ENCODE measurements around the gene RNFT2. TPM values are rescaled to one million over a fixed set of nuclear protein-coding genes. Genes with fewer than 3 reads are reported as not detected.

RNFT2 gene
- polyA plus RNA-seq, 1 donor (not counting 4 experiments of a cell fraction or from before 2014, with no cell fraction given) = 0.96 TPM

DNA sequence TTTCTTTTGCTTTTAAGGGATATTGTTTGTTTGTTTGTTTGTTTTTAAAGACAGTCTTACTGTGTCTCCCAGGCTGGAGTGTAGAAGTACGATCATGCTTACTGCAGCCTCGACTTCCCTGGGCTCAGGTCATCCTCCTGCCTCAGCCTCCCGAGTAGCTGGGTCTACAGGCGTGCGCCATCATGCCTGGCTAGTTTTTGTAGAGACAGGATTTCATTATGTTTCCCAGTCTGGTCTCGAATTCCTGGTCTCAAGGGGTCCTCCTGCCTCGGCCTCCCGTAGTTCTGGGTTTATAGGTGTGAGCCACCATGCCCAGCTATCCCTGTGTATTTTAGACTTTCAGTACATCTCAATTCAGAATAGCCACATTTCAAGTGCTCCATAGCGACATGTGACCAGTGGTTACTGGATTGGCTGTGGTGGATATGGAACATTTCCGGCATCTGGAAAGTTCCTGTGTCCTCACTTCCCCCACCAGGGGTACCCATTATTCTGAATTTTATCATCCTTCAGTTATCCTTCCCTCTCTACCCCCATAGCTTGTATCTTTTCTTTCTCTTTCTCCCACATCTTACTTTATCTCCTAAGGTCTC lies 82.0 kb downstream of the RNFT2 start:
- Histone ChIP-seq H3K4me3 (ENCODE audit: control insufficient read depth in 2 of 3, extremely low read depth in 1 of 3, insufficient read depth in 2 of 3, low read depth in 1 of 3, low read length in 3 of 3) (no peak overlapping the region), H3K36me3 (ENCODE audit: control insufficient read depth in 2 of 2, extremely low read depth in 1 of 2, insufficient read depth in 2 of 2, low read length in 2 of 2) (no peaks in the 10 kb centered on the region), H3K27me3 (ENCODE audit: control insufficient read depth, extremely low read depth, insufficient read depth, low read length) (peaks cover 10% of the 10 kb centered on the region), H3K9me3 (ENCODE audit: control insufficient read depth, low read depth, low read length) (no peaks in the 10 kb centered on the region), H3K4me1 (ENCODE audit: control insufficient read depth, extremely low read depth, insufficient read depth, low read length) (peaks cover 6% of the 10 kb centered on the region), H3K9me1 (ENCODE audit: control insufficient read depth, extremely low read depth, insufficient read depth, low read length) (no peaks in the 10 kb centered on the region), H4K20me1 (ENCODE audit: control insufficient read depth, extremely low read depth, insufficient read depth, low read length) (no peaks in the 10 kb centered on the region), H3K27ac (ENCODE audit: control insufficient read depth, insufficient read depth, low read length) (no peak overlapping the region), H3K4me2 (ENCODE audit: control insufficient read depth, extremely low read depth, insufficient read depth, low read depth, low read length) (no peak overlapping the region), H3K9ac (ENCODE audit: control insufficient read depth, extremely low read depth, insufficient read depth, low read length) (no peak overlapping the region), H2AFZ (ENCODE audit: control insufficient read depth, low read length) (no peak overlapping the region), H3K79me2 (ENCODE audit: control insufficient read depth, insufficient read depth, low read length) (no peaks in the 10 kb centered on the region)
- dilution Hi-C loops (cut with MboI; ENCODE audit: extremely low pct_ligation_motif_present, low sequenced_read_pairs) = no loop called here
- TF ChIP-seq, protein P1, sequence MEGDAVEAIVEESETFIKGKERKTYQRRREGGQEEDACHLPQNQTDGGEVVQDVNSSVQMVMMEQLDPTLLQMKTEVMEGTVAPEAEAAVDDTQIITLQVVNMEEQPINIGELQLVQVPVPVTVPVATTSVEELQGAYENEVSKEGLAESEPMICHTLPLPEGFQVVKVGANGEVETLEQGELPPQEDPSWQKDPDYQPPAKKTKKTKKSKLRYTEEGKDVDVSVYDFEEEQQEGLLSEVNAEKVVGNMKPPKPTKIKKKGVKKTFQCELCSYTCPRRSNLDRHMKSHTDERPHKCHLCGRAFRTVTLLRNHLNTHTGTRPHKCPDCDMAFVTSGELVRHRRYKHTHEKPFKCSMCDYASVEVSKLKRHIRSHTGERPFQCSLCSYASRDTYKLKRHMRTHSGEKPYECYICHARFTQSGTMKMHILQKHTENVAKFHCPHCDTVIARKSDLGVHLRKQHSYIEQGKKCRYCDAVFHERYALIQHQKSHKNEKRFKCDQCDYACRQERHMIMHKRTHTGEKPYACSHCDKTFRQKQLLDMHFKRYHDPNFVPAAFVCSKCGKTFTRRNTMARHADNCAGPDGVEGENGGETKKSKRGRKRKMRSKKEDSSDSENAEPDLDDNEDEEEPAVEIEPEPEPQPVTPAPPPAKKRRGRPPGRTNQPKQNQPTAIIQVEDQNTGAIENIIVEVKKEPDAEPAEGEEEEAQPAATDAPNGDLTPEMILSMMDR (optimal IDR thresholded peaks at IDR 0.05 in 1 of 3, IDR thresholded peaks at IDR 0.05 in 1 of 3, conservative IDR thresholded peaks at IDR 0.05 in 1 of 3; ENCODE audit: extremely low read depth in 1 of 3, insufficient read depth in 2 of 3, low read length in 3 of 3) = no peak
- no peak for TF ChIP-seq EZH2 (IDR thresholded peaks at IDR 0.05; ENCODE audit: low read length)
- DNase-seq (ENCODE audit: low read depth, low spot score) (no peak), FAIRE-seq (peak; percentile 34)

DNA sequence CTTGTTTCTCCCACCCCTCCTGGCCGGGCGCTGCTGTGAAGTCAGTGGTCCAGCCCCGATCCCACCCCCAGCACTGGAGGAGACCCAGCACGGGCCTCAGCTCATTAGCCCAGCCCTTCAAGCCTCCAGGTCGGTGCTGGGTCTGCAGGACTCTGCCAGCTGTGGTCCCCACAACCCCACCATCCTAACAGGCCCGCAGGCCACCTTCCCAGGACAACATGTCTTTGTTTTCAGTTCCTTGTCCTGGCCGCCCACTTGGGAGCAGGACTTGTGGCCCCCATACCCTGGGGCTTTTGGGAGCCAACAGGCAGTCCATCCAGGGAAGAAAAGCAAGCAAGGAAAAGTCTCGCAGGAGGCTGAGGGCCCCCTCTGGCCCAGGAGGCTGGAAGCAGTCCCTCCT lies 83.2 kb downstream of the RNFT2 start:
- H3K4me1 ChIP-seq (ENCODE audit: control insufficient read depth, extremely low read depth, insufficient read depth, low read length) = peaks cover 6% of the 10 kb centered on the region
- no peak for DNase-seq (ENCODE audit: low read depth, low spot score)
- no peak overlapping the region for H3K4me3 ChIP-seq (ENCODE audit: control insufficient read depth in 2 of 3, extremely low read depth in 1 of 3, insufficient read depth in 2 of 3, low read depth in 1 of 3, low read length in 3 of 3)
- no peaks in the 10 kb centered on the region for H4K20me1 ChIP-seq (ENCODE audit: control insufficient read depth, extremely low read depth, insufficient read depth, low read length)
- no peak for TF ChIP-seq EZH2 (IDR thresholded peaks at IDR 0.05; ENCODE audit: low read length)
- TF ChIP-seq, protein P1 (optimal IDR thresholded peaks at IDR 0.05 in 1 of 3, IDR thresholded peaks at IDR 0.05 in 1 of 3, conservative IDR thresholded peaks at IDR 0.05 in 1 of 3; ENCODE audit: extremely low read depth in 1 of 3, insufficient read depth in 2 of 3, low read length in 3 of 3) = no peak
- no peaks in the 10 kb centered on the region for H3K9me1 ChIP-seq (ENCODE audit: control insufficient read depth, extremely low read depth, insufficient read depth, low read length)
- no peaks in the 10 kb centered on the region for H3K9me3 ChIP-seq (ENCODE audit: control insufficient read depth, low read depth, low read length)
- no peak overlapping the region for H3K4me2 ChIP-seq (ENCODE audit: control insufficient read depth, extremely low read depth, insufficient read depth, low read depth, low read length)
- no peaks in the 10 kb centered on the region for H3K79me2 ChIP-seq (ENCODE audit: control insufficient read depth, insufficient read depth, low read length)
- H3K9ac ChIP-seq (ENCODE audit: control insufficient read depth, extremely low read depth, insufficient read depth, low read length) = no peak overlapping the region
- dilution Hi-C loops (cut with MboI; ENCODE audit: extremely low pct_ligation_motif_present, low sequenced_read_pairs) = no loop called here
- no peak overlapping the region for H3K27ac ChIP-seq (ENCODE audit: control insufficient read depth, insufficient read depth, low read length)
- H2AFZ ChIP-seq (ENCODE audit: control insufficient read depth, low read length) = no peak overlapping the region
- FAIRE-seq = no peak
- H3K36me3 ChIP-seq (ENCODE audit: control insufficient read depth in 2 of 2, extremely low read depth in 1 of 2, insufficient read depth in 2 of 2, low read length in 2 of 2) = no peaks in the 10 kb centered on the region
- H3K27me3 ChIP-seq (ENCODE audit: control insufficient read depth, extremely low read depth, insufficient read depth, low read length) = peaks cover 10% of the 10 kb centered on the region

Data from keratinocyte (primary cell).